ENCODE measurements around the gene RAPGEF2. TPM values are rescaled to one million over a fixed set of nuclear protein-coding genes. Genes with fewer than 3 reads are reported as not detected.
"Not testable (repeated sequence)": the region's sequence is repeated elsewhere in the genome, so short reads cannot be mapped to it uniquely, and the experiment has no call there.

Gene RAPGEF2
- total RNA-seq, 2 donors from 2014 or later: 22.8 to 40.0 TPM

GRCh38 chr4:159077702-159078495 is 25.0 kb upstream of the RAPGEF2 start:
- DNase-seq: no peak
- Histone ChIP-seq H3K36me3 (no peaks in the 10 kb centered on the region), H3K4me1 (no peaks in the 10 kb centered on the region), H3K27me3 (no peaks in the 10 kb centered on the region), H3K9me3 (no peaks in the 10 kb centered on the region), H3K4me3 (no peak overlapping the region), H3K9ac (ENCODE audit: low read depth in 2 of 2, low read length in 2 of 2) (no peak overlapping the region), H3K27ac (no peak overlapping the region)
- intact Hi-C loops (cut with DNase I): no loop called here
- no peak for TF ChIP-seq CTCF (IDR thresholded peaks at IDR 0.05)

- Histone ChIP-seq H3K27me3 (no peaks in the 10 kb centered on the region), H3K4me1 (no peaks in the 10 kb centered on the region), H3K4me3 (no peak overlapping the region), H3K9me3 (no peaks in the 10 kb centered on the region), H3K9ac (ENCODE audit: low read depth in 2 of 2, low read length in 2 of 2) (no peak overlapping the region), H3K27ac (no peak overlapping the region), H3K36me3 (no peaks in the 10 kb centered on the region)
- intact Hi-C loops (cut with DNase I): no loop called here
- TF ChIP-seq CTCF (IDR thresholded peaks at IDR 0.05): no peak
- no peak for DNase-seq
Measured at GRCh38 chr4:159079074-159079473, 23.8 kb upstream of the RAPGEF2 start.

- Histone ChIP-seq H3K27ac (no peak overlapping the region), H3K4me1 (no peaks in the 10 kb centered on the region), H3K9me3 (no peaks in the 10 kb centered on the region), H3K9ac (ENCODE audit: low read depth in 2 of 2, low read length in 2 of 2) (no peak overlapping the region), H3K27me3 (no peaks in the 10 kb centered on the region), H3K36me3 (no peaks in the 10 kb centered on the region), H3K4me3 (no peak overlapping the region)
- TF ChIP-seq CTCF (IDR thresholded peaks at IDR 0.05): no peak
- DNase-seq: no peak
- intact Hi-C loops (cut with DNase I): no loop called here
Measured at GRCh38 chr4:159086606-159087005, 16.3 kb upstream of the RAPGEF2 start.

- Histone ChIP-seq H3K36me3 (no peaks in the 10 kb centered on the region), H3K27ac (no peak overlapping the region), H3K4me1 (no peaks in the 10 kb centered on the region), H3K9me3 (no peaks in the 10 kb centered on the region), H3K27me3 (no peaks in the 10 kb centered on the region), H3K4me3 (no peak overlapping the region), H3K9ac (ENCODE audit: low read depth in 2 of 2, low read length in 2 of 2) (no peak overlapping the region)
- intact Hi-C loops (cut with DNase I): no loop called here
- TF ChIP-seq CTCF (IDR thresholded peaks at IDR 0.05): no peak
- DNase-seq: no peak
Measured at GRCh38 chr4:159090255-159090654, 12.6 kb upstream of the RAPGEF2 start.

GRCh38 chr4:159094156-159094555 is 8.7 kb upstream of the RAPGEF2 start:
- H3K4me3 ChIP-seq; H3K9me3 ChIP-seq; H3K4me1 ChIP-seq; H3K27ac ChIP-seq; H3K36me3 ChIP-seq; intact Hi-C loops (cut with DNase I); DNase-seq; H3K27me3 ChIP-seq; H3K9ac ChIP-seq (ENCODE audit: low read depth in 2 of 2, low read length in 2 of 2): not testable (repeated sequence)

- Histone ChIP-seq H3K27me3 (no peaks in the 10 kb centered on the region), H3K36me3 (no peaks in the 10 kb centered on the region), H3K4me1 (no peaks in the 10 kb centered on the region), H3K9ac (ENCODE audit: low read depth in 2 of 2, low read length in 2 of 2) (no peak overlapping the region), H3K4me3 (no peak overlapping the region), H3K9me3 (no peaks in the 10 kb centered on the region), H3K27ac (no peak overlapping the region)
- TF ChIP-seq CTCF (IDR thresholded peaks at IDR 0.05): no peak
- no peak for DNase-seq
- intact Hi-C loops (cut with DNase I): no loop called here
Measured at GRCh38 chr4:159096434-159096833, 6.4 kb upstream of the RAPGEF2 start.

All from colonic mucosa (tissue), 4 donors.